HG03103 (cell line): Measurements from ENCODE around the gene MED23.

ENCODE experiments used
- ATAC-seq: cut with Tn5 transposase; IDR thresholded peaks from one replicate; pipeline ENCODE4 v1.9.1; 2021; ENCODE audit warnings: low read depth; ENCODE audit not compliant: unreplicated experiment

MED23 gene

GRCh38 chr6:131642987-131643611, 15.1 kb upstream of the MED23 start:
- ATAC-seq: no peak

DNA sequence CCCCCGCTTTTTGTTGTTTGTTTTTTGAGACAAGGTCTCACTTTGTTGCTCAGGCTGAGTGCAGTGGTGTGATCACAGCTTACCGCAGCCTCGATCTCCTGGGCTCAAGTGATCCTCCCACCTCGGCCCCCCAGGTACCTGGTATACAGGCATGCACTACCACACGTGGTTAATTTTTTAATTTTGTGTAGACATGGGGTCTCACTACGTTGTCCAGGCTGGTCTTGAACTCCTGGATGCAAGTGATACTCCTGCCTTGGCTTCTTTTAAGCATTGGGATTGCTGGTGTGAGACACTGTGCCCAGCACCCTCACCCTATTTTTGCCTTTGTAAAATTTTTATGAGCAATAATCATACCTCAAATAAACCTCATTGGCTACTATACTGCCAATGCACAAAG, 14.5 kb upstream of the MED23 start:
- no peak for ATAC-seq

- ATAC-seq: no peak
These were observed 13.5 kb upstream of the MED23 start for GRCh38 chr6:131641554-131641953.

DNA sequence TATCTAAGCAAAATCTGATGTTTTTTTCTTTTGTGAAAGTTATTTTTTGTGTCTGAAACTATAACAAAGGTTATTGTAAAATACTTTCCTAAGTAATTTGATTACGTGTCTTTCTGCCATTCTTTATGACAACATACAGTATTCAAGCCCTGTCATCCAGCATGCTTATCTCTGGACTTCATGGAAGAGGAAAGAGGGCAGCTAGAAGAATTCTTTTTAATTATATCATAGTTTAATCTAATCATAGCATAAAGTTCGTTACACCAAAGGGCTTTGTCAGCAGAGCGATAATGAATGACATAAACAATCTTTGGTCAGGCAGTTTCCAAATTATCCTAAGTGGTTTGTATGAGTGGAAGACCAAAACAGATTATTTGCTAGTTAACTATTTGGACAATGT, 12.5 kb upstream of the MED23 start:
- no peak for ATAC-seq

DNA sequence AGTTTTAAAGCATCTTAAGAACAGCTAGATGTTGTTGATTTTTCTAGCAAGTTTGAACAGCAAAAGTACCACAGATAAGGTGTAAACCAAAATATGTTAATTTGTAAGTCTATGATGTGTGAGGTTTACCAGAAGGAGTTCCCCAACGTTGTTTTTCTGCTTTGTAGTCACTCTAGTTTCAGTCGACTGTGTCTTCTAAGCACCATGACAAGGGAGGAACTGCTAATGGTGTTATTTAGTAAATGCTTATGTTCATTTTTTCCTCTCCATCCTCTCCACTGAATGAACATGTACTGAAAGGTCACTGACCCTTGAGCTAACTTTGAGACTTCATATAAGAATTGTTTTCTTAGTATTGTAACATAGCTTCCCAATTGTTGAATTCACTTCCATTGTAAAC, 12.1 kb upstream of the MED23 start:
- ATAC-seq: no peak

- ATAC-seq: no peak
These were observed 10.0 kb upstream of the MED23 start for GRCh38 chr6:131638013-131638412.

- no peak for ATAC-seq
These were observed 9.1 kb upstream of the MED23 start, which contains the start of gene ENPP3 for GRCh38 chr6:131636880-131637792. TSS of gene ENPP3 (plus strand) at chr6:131637302. CDS start at chr6:131637385, 83 bp downstream.

GRCh38 chr6:131635384-131636340, 7.6 kb upstream of the MED23 start:
- ATAC-seq: peak; percentile 84

DNA sequence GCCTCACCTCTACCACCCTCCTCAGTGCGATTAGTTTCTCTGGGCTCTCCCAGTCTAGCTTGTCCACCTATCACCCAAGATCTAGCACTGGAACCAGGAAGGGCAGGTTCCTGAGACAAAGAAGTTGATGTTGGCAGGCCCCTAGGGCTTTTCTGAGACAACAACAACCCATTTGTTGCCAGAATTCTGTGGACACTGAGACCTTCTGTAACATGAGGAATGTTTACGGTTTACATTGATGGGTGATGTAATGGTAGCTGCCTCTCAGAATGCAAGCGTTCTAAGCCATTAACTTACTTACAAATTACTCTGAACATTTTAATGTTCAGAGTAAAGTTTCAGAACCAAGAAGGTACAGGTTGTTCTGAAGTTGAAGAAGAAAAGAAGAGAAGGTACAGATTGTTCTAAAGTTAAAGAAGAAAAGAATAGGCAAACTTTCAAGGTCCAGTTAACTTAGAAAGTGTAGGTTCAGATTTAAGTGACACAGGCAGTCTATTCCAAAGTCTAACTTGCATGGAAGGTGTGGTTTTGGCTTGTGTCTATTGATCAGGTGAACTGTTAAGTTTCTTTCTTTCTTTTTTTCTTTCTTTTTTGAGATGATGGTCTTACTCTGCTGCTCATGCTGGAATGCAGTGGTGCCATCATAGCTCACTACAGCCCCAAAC, 3.7 kb upstream of the MED23 start:
- no peak for ATAC-seq

DNA sequence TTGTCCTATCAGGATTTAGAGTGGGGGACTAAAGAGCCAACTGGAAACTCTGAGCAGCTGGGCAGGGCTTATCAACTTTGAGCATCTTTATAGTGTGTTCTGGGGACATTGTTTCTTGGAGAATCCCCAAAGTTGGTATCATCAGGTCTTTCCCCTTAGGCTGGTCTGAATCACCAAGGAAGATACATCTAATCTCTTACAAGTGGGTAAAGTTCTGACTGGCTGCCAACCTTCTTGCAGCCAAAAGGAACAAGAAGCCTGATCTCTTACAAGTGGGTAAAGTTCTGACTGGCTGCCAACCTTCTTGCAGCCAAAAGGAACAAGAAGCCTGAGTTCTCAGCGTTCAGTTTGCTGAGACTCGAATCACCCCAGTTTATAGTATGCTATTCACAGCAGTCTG, 1.6 kb upstream of the MED23 start:
- ATAC-seq: no peak

DNA sequence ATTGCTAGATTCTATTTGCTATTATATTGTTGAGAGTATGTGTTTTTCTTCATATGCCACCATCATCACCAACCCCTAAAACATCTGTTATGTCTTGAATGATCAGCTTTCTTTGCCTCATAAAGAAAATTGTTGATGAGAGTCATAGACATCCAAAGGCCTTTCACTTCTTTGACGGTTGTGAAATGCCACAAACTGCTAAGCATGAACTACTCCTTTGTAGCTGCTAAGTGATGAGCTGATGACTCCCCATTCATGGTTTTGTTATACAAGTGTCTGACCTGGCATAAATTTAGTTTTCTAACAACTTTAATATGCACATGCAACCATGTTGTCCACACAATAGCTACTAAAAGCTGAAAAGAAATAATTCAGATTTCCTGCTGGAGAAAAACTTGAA, 684 bp upstream of the MED23 start:
- no peak for ATAC-seq

GRCh38 chr6:131615275-131615674, 12.8 kb downstream of the MED23 start:
- ATAC-seq: no peak

DNA sequence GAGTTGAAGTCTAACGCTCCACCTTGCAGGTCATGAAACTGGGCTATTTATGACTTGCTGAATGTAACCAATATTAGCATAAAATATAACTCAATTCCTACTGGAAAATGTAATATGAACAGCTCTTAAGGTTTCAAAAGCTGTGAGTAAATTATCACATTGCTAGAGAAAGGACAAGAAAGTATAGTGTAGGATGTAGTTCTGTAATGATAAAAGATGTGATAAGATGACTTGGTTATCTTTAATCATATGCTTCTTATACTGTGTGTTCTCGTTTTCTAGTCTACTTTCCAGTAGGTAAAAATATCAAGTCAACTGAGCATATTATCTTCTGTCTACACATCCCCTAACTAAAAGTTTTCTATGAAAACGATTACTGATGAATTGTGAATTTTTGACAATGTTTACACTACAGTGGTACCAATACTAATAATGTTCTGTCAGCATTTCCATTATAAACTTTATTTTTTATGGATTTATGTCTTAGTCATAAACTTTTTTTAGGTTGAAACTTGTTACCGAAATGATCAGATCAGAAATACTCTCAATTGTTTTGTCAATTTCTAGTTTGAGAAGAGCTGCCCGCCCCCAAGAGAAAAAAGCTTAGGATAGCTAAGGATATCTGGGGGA, 14.6 kb downstream of the MED23 start:
- no peak for ATAC-seq

DNA sequence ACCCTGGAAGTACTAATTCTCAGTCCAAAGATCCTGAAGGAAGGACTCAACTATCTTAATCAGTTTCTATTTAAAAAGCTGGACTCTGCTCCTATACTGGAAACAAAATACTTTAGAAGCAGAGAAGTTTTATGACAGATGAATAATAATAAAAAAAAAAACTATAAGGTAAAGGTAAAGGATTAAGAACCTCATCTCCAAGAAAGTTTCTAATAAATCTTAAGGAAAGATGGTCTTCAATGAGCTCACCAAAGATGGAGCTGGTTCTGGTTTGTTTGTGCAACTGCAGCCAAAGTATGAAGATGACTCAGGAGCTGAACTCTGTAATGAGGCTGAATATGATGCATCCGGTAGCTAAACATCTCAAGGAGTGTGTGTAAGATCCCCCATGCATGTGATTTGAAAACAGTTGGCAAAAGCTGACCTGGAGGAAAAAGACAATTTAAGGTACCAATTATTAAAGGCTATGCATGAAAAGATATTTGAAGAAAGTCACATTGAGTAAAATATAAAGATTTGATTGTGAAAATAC, 25.2 kb downstream of the MED23 start:
- no peak for ATAC-seq

DNA sequence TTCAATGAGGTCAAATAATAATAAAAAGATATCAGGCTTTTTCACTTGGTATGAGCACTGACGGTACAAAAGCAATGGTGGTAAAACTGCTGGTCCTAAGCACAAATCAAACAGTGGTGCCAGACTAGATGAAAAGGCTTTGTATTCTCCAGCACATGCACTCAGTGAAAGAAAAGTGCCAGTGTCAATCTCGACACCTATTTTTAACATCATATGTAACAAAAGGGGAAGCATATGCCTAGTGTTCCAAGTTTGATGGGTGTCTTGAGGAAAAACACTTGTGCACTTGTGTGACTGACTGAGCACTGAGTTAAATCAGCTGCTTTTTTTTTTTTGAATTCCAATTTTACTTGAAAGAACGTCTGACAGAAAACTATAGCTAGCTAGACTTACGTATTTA, 27.3 kb downstream of the MED23 start:
- ATAC-seq: no peak

GRCh38 chr6:131597446-131597845, 30.6 kb downstream of the MED23 start:
- ATAC-seq: no peak

DNA sequence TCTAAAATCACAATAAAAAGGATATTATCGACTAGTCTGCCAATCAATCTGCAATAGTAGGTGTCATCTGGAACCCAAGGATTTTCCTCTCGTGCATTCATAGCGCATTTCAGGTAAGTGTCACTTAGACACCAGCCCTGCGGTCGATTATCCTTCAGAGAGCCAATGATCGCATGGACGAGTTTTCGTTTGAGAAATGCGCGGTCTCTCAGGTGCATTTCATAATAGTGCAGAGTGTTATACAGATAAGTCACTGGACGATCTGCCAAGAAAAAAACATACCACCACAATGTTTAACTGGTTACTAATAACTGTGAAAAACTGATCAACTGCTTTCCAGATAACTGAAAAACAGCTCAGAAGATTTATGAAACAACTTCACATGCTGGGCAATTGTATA, 34.0 kb downstream of the MED23 start:
- no peak for ATAC-seq

DNA sequence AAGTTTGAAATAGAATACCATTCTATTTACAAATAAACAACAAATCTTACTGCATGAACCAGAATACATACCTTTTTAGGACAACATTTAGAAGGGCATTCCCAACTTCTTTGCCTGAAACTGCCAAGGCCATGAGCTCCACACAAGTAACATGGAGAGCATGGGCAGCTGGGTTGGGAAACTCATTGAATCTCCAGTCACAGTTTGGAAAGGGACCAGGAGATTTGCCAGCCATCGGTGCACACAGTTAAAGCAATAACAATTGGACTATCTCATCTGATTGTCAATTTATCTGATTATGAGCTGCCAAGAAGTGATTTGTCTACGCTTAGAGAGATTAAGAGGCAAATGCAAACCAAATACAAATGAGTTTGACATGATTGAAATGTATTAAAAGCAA, 35.1 kb downstream of the MED23 start:
- no peak for ATAC-seq

DNA sequence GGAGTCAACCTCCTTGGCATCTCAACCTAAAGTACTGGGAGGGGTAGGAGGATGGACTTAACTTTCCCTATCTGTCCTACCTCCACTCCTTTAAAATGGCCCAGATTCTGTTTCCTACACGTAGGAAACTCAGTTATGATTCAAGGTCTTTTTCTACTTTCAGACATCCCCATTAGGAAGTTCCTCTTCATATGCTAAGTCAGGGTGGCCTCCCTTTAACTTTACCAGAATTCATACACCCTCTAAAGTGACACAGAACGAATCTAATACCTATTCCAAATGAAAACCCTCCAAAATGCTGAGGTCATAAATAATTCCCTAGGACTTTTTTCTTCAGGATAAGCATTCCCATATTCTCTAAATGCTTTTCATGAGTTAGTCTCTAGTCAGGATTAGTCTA, 39.4 kb downstream of the MED23 start:
- ATAC-seq: no peak

- no peak for ATAC-seq
These were observed 40.1 kb downstream of the MED23 start for GRCh38 chr6:131587909-131588308.
